GM04504 (cell line): Measurements from ENCODE around the gene RCAN1.
A peak's percentile ranks its signal among the peaks of the same experiment; 100 is the strongest.
"Not testable (repeated sequence)": the region's sequence is repeated elsewhere in the genome, so short reads cannot be mapped to it uniquely, and the experiment has no call there.

Source experiments
- DNase-seq: peaks from one replicate; pipeline ENCODE4 v3.0.0-alpha.2; 2012; ENCODE audit warnings: low read depth

The RCAN1 gene

DNA sequence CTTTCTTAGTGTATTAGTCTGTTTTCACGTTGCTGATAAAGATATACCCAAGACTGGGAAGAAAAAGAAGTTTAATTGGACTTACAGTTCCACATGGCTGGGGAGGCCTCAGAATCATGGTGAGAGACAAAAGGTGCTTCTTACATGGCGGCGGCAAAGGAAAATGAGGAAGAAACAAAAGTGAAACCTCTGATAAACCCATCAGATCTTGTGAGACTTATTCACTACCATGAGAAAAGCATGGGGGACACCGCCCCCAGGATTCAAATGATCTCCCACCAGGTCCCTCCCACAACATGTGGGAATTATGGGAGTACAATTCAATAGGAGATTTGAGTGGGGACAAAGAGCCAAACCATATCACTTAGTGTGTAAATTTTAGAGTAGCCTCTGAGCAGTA is 46.1 kb downstream of the RCAN1 start:
- not testable (repeated sequence) for DNase-seq

DNA sequence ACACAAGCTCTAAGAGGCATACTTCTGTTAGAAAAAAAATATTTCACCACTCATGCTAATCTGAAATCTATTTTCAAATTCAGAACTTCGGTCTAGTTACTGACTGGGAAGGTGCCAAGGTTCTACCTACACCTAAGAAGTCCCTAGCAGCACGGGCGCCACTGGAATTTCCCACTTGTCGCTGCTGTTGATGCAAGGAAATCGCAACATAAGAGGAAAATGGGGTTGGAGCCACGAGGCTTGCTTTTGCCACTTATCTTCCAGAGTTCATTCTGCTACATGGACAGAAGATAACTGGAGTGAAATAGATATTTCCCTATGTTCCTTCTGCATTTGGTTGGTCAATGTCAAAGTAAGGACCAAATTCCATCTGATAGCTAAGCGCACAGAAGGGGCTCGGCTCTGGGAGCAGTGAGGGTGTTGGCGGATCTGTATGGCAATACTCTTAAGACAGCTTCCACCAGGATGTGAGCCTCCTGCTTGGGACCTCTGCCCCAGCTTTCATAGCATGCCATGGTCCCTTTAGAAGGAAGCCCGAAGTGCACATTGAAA is 47.2 kb downstream of the RCAN1 start:
- no peak for DNase-seq

DNA sequence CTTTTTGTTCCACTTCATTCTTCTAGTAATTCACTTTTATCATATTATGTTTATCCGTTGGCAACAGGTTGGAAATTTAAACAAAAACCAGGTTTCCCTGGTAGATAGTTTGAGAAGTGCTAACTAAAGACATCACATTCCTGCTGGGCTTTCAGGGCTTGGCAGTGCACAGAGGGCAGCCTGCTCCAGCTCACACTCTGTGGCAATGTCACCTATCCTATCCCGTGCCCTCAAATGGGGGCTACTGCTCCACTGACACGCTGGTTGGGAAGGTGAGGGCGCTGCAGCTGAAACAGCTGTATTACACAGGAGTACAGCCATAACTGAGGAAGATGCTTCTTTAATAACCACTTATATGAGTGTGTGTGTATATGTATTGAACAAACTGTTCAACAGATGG is 49.7 kb downstream of the RCAN1 start:
- DNase-seq, result no peak

DNA sequence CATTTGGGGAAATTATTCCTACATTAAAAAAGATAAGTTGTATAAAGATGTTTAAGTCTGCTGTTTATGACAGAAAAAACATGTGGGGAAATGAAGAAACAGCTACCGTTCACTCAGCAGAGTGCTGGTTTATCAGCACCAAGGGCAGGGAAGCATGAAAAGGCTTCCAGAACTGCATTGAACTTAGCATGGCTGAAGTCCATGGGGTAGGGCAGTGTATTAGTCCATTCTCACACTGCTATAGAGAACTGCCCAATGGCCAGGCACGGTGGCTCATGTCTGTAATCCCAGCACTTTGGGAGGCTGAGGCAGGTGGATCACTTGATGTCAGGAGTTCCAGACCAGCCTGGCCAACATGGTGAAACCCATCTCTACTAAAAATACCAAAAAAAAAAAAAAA is 51.5 kb downstream of the RCAN1 start:
- not testable (repeated sequence) for DNase-seq

DNA sequence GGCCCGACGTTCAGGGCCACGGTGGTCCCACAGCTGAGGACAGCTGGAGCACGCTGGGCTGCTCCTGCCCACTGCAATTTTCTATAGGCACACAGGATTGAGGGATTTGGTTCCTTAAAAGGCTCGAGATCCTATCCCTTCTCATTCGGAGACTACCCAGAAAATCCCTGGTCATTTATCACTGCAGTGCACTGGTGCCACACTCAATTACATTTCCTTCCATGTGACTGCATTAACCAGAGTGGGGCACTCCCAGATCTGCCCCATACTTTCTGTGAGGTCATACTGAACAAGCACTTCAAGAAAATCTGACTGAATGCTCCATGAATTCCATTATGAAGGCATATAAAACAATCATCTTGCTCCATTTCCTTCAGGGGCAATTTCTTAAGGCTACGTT is 53.1 kb downstream of the RCAN1 start:
- no peak for DNase-seq

DNA sequence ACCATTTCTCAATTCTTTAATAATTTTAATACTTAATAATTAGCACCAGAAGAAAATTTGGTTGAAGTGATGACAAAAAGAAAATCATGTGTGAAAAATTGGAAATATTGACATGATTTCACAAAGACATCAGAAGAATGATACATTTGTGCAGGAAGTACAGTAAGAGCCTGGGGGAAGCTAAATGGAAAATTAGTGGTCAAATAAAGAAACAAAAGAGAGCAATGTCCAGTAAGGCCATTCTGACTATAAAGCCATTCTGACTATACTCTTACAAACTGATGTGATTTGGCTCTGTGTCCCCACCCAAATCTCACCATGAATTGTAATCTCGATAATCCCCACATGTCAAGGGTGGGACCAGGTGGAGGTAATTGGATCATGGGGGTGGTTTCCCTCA is 54.3 kb downstream of the RCAN1 start:
- no peak for DNase-seq

DNA sequence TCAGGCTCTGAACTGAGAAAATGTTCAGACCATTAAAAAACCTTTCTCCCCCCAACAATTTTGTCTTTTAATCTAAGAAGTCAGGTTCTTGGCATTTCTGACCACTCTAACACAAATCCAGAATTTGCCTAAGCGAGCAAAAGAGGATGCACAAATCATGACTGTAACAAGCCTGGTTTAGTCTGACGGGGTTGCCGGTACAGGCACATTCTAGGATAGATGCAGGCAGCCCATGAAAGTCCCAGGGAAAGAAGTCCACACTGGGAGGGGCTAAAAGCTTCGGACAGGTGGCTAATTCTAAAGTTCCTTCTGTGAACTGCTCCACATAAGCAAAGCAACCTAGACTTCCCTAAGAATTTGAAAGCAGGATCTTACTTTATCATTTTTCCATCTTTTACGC is 54.9 kb downstream of the RCAN1 start:
- DNase-seq, result no peak

DNA sequence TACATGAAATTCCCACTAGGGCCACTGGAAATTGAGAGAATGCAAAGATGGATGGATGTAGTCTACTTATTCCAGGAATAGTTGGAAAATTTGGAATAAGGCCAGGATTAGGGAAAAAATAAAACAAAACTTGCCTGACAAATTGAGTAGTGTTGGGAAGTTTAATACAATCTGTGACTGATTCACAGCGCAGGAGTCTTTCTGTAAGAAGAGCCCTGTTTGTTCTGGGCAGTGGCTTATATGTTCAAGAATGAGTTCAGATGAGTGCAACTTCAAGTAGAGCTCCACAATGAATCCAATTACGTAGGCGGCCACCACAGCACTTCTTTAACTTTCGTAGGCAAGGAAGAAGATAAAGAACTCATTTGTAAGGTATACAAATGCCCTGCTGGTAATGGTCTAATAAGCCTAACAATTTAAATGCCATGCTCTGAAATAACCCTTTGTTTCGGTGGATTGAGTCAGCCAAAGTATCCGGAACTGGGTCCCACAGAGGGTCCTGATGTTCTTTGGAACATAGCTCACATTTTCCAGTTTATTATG is 55.8 kb downstream of the RCAN1 start:
- DNase-seq, result no peak

DNA sequence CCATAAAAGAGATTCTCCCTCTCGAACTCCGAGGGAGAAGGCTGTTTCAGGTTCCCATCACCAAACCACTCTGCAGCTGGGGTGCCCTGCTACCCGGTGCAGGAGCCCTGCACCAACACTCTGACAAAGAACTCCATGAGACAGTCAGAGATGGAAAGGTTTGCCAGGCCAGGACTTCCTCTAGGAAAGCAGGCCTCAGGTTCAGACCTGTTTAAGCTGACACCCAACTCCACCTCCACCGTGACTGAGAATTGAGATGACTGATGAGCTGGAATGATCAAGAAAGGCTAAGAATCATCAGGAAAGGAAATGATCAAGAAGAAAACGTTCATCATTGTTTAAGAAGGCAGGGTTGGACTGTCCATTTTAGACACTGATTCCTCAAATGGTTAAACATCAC is 56.7 kb downstream of the RCAN1 start:
- DNase-seq, result no peak

DNA sequence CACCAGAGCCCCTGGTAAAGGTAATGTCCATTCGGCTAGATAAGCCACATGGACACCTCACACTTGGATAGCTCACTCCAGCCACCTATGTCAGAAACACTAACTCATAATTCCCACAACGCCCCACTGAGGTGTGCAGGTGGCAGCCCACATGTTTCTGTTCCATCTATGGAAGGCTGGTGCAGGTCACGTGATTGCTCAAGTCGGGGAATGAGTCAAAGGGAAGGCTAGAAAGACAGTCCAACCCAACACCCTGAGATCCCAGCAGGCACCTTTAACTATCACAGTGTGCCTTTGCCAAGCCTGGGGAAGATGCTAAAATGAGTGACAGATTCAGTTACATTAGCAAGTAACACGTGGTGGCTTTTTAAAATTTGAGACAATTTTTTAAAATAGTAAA is 57.7 kb downstream of the RCAN1 start:
- DNase-seq, result no peak

DNA sequence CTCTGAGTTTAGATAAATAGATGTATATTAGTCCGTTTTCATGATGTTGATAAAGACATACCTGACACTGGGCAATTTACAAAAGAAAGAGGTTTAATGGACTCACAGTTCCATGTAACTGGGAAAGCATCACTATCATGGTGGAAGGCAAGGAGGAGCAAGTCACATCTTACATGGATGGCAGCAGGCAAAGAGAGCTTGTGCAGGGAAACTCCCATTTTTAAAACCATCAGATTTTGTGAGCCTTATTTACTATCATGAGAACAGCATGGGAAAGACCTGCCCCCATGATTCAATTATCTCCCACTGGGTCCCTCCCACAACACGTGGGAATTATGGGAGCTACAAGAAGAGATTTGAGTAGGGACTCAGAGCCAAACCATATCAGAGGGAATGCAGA is 60.2 kb downstream of the RCAN1 start:
- DNase-seq, result not testable (repeated sequence)

DNA sequence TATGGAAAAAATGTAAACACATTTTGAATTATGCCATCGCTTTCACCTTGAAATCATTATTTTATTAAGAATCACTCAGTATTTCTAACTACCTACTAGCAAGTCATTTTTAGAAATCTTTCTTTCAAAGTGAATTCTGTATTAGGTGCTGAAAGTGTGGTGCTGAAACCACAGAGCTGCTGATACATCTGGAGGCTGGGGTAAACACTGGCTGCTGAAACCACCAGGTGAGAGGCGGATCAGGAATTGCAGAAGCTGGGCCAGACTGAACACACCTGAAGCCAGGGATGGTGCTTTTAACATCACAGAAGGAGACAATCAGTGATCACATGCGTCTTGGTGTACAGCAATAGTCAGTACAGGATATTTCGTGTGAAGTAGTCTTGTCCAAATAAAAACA is 60.7 kb downstream of the RCAN1 start:
- no peak for DNase-seq

DNA sequence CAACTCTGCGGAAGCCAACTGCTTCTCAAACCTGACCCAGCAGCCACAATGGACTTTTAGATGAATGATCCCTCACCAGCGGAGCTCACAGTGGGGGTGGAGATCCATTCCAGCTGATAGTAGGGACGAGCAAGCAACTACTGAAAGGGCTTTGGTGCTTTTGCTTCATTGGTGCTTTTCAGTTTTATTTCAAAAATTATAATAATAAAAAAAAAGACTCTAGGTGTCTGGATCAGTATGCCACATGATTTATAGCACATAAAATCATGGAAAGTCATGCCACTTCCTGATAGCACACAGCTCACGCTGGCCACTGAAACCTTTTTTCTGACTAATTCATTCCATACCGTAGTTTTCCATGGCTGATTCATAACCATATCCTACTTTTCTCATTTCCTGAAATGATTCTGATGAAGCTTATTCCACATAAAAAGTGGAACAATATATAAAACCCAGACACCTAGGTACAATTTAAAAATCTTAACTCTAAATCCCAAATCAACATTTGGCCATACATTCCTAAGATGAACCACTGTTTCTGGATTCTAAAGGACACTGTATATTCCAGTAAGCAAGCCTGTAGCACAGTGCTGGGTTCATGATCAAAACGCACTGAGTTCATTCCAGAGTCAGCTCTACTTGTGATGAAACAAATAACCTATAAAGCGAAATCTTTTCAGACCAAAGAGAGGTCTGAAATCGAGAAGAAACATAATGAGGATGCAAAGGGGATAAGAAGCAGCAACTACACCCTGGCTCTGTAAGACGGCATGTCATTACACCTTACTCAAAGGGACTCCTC is 61.6 kb downstream of the RCAN1 start:
- DNase-seq, result no peak

DNA sequence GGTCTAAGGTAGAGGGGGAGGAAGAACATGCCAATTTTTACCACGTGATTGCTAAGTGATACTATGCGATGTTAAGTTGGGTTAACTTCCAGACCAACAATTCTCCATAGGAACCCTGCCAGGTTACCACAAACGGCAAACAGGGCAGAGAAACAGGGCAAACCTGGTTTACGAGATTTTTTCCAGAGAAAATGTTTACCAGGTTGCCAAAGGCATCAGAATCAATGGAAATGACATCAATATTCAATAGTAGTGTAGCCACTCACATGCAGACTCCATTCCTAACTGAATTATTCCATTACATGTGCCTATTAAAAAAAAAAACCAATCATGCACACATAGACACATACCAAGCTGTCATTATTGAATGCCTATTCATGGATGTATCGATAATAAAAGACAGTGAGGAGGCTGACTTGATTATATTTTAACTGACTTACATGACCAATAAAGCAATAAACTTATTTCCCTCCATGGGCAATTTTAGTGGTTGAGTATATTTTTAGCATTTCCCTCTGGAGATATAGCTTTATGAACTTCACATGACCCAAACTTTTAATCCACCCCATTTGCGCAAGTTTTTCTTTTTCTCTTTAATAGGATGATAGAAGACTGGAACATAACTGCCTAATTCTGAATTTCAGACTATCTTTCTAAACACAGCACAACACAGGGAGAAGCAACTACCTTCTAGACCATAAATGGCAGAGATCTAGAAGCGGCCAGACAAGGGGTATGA is 62.4 kb downstream of the RCAN1 start:
- DNase-seq, result no peak

DNA sequence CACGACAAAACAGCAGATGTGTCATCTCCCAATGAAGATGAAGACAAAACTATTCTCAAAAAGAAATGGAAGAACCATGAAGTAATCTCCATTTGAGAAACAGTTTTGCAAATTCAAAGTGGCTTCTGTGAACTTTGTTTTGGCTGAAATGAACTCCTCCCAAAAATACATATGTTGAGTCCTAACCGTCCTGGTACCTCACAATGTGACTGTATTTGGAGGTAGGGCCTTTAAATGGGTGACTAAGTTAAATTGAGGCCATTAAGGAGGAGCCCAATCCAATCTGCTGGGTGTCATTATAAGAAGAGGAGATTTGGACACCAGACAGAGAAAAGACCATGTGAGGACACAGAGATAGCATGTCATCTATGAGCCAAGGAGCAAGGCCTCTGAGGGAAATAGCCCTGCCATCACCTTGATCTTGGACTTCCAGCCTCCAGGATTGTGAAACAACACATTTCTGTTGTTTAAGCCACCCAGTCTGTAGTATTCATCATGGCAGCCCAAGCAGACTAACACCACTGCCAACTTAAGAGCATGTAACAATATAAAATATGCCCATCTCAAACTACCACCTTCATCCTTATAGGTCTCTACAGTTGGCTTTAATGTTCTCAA is 64.6 kb downstream of the RCAN1 start:
- no peak for DNase-seq

DNA sequence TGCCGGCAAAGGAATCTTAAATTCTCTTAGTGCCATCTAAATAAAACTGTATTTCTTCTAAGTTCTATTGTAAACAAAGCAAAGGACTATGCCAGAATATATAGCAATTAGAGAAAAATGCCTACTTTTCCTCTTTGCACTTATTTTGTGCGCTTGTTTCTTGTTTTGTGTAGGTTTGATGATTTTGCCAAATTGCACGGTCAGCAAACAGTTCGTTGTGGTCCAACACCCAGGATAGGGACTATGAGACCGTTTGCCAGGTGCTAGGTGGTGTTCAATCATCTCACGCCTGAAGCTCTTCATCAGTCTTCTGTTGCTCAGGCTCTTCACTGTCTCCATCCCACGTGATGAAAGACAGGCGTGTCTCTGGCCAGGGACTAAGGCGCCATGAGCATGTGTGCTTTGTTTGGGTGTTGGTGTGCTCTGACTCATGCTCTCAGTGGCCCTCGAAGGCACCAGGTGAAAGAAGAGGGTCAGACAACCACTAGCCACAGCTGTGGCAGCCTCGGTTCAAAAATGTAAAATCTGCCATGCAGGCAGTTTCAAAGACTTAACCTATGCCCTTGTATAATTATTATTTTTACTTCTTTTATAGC is 66.0 kb downstream of the RCAN1 start:
- no peak for DNase-seq

DNA sequence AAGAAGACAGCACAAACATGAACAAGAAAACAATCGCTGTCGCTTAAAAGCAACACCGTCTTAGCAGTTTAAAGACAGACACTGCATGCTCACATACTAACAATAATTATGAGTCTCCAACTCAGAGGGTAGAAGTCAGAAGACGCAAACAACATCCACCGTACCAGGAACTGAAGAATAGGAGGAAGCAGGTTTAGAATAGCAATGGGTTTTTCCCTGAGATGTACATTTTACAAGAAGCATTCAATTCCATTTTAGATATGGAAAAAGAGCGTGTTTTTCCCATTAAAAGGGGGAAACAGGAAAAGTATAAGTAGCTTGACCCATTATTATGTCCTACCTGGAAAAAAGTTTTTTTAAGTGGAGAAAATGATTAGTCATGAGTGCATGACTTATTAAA is 68.4 kb downstream of the RCAN1 start:
- DNase-seq, result no peak

DNA sequence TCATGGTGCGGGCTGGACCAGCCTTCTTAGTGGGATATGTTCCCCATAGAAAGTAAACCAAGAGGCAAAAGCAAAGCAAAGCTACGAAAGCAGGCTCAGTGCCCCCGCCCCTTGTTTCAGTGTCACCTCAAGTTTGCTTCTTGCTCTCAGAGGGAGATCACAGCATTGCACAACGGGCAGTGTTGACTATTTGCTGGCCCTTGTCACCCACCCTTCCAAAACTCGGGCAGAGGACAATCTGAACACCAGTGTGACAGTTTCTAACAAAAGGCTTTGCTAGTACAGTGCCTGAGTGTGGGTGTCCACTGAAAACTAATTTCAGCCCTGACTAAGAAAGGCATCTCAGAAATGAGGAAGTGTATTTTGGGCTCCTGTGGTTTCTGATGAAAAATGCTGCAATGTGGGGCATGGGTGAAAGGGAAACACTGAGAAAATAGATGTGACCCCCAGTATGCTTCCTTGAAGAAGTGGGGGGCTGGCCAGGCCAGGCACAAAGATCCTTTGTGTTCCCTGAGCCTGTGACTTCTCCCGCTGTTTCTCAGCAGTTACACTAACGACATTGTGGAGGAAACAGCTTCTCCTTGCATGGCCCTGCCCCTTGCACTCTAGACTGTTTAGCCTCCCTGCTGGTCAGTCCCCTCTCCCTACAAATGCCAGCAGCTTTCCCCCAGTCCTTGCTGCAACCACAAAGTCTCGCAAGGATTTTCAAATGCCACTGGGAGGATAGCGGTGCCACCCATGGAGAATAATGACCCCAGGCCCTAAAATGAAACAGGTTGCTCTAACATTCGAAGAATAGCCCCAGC is 69.6 kb downstream of the RCAN1 start:
- peak; percentile 62 for DNase-seq

DNA sequence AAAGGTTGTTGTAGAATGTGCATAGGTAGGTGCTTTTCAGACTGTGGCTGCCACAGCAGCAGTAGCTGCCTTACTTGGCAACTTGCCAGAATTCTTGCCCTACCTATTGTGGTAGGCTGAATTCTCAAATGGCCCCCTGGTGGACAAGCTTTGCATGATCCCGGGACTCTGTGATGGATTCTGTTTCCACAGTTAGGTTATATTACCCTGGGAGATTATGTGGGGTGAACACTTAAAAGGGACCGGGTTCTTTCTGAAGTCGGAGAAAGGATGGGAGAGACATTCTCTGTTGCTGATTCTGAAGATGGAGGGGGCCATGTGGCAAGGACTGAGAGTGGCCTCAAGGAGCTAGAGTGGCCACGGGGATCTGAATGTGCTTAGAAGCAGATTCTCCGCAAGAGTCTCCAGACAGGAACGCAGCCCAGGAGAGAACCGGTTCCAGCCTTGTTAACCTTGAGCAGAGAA is 70.8 kb downstream of the RCAN1 start:
- DNase-seq, result no peak

DNA sequence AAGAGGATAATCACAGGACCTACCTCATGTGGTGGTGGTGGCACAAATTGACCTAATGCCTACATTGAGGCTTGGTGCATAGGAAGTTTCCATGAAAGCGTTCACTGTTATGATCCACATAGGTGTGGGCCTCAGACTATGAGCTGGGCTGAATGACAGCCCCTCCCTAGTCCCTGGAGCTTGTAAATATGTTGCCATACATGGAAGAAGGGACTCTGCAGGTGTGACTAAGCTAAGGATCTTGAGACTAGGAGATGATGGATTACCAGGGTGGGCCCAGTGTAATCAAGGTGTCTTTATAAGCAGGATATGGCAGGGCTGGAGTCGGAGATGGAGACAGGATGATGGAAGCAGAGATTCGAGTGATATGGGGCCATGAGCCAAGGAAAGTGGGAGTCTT is 71.9 kb downstream of the RCAN1 start:
- DNase-seq, result no peak

DNA sequence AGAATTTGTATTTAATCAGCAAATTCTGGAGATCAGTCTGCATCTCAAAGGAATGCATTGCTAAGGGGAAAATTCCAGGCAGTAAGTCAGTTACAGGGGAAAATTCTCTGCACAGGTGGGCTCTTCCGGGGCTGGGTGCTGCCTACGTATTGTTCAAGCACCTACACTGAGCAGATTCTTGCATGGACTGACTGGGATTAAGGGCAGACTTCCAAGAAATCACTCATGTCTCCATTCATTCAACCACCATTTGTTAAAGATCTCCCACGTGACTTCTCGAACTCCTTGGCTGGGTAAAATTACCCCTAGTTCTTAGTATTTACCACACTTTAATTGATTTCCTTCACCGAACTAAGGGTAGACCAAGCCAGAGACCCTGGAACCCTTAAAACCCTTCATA is 74.7 kb downstream of the RCAN1 start:
- DNase-seq, result no peak
